Keratinocyte (primary cell): Measurements from ENCODE around the gene CACNA2D4.

Experiments
- CTCF ChIP-seq, 3 experiments: IDR thresholded peaks in 1 of 3; conservative IDR thresholded peaks in 1 of 3; optimal IDR thresholded peaks in 1 of 3; 2 replicates in 2 of 3; 3 replicates in 1 of 3; pipeline versions ENCODE3 to v1.5.1; 2011; ENCODE audit warnings: low read length in 3 of 3, mild to moderate bottlenecking in 3 of 3, moderate library complexity in 2 of 3, control low read depth in 1 of 3, inconsistent platforms in 1 of 3; ENCODE audit not compliant: insufficient read depth in 2 of 3; ENCODE audit errors: extremely low read depth in 1 of 3
- EZH2 ChIP-seq: IDR thresholded peaks from one replicate; pipeline ENCODE4 v1.6.1; 2012; ENCODE audit warnings: inconsistent platforms, mild to moderate bottlenecking, low read length, moderate library complexity

GRCh38 chr12:1878695-1879094 is 39.8 kb downstream of the CACNA2D4 start:
- TF ChIP-seq CTCF (optimal IDR thresholded peaks at IDR 0.05 in 1 of 3, IDR thresholded peaks at IDR 0.05 in 1 of 3, conservative IDR thresholded peaks at IDR 0.05 in 1 of 3; ENCODE audit: extremely low read depth in 1 of 3, insufficient read depth in 2 of 3, low read length in 3 of 3), result no peak
- no peak for TF ChIP-seq EZH2
